ENCODE results near the gene GRIA4. TPM values are rescaled to one million over a fixed set of nuclear protein-coding genes. Genes with fewer than 3 reads are reported as not detected.

The GRIA4 gene
- total and polyA plus RNA-seq, 5 donors from 2014 or later = not detected

DNA sequence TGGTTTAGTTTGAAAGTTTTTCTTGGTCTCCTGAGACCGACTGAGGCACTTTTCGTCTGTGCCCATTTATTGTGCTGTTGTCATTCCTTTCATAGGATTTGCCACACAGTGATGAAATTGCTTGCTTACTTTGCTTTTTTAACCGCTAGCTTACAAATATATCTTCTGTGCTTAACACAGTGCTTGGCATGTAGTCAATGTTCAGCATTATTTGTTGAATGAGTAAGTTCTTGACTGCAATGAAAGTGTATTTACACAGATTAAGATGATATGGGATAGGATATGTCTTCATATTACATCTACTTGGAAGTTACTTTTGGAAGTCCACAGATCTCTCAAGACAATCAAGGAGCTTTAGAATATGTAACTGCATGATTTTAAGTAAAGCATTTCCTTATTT, 91.2 kb downstream of the GRIA4 start:
- no peaks in the 10 kb centered on the region for H3K4me1 Mint-ChIP-seq
- H3K4me3 ChIP-seq (ENCODE audit: low read depth, low read length) = no peak overlapping the region
- no peaks in the 10 kb centered on the region for H3K36me3 Mint-ChIP-seq
- H3K36me3 ChIP-seq (ENCODE audit: control insufficient read depth, insufficient read depth, low read length) = no peaks in the 10 kb centered on the region
- ATAC-seq (ENCODE audit: low read depth in 2 of 2) (no peak), DNase-seq (no peak)
- peaks cover 0 to 4% (median 0%) of the 10 kb centered on the region in 7 donors for H3K9me3 Mint-ChIP-seq
- H3K27ac Mint-ChIP-seq = no peak overlapping the region
- H3K4me3 Mint-ChIP-seq = no peak overlapping the region
- no peaks in the 10 kb centered on the region for H3K9me3 ChIP-seq (ENCODE audit: control insufficient read depth in 2 of 2, low read length in 2 of 2)
- no peak overlapping the region for H3K27ac ChIP-seq (ENCODE audit: insufficient read depth, low read length, poor library complexity, severe bottlenecking)
- H3K27me3 Mint-ChIP-seq = no peaks in the 10 kb centered on the region
- no peaks in the 10 kb centered on the region for H3K4me1 ChIP-seq (ENCODE audit: control insufficient read depth, insufficient read depth, low read length, poor library complexity, severe bottlenecking)
- H3K27me3 ChIP-seq (ENCODE audit: control insufficient read depth, insufficient read depth, low read length) = no peaks in the 10 kb centered on the region

GRCh38 chr11:105705786-105706530, 96.1 kb downstream of the GRIA4 start:
- H3K4me1 Mint-ChIP-seq = no peaks in the 10 kb centered on the region
- H3K4me3 Mint-ChIP-seq = no peak overlapping the region
- H3K4me1 ChIP-seq (ENCODE audit: control insufficient read depth, insufficient read depth, low read length, poor library complexity, severe bottlenecking) = no peaks in the 10 kb centered on the region
- DNase-seq (no peak), ATAC-seq (ENCODE audit: low read depth in 2 of 2) (no peak)
- H3K9me3 Mint-ChIP-seq = peaks cover 0 to 2% (median 0%) of the 10 kb centered on the region in 7 donors
- H3K27me3 Mint-ChIP-seq = no peaks in the 10 kb centered on the region
- H3K9me3 ChIP-seq (ENCODE audit: control insufficient read depth in 2 of 2, low read length in 2 of 2) = no peaks in the 10 kb centered on the region
- no peak overlapping the region for H3K27ac Mint-ChIP-seq
- H3K27me3 ChIP-seq (ENCODE audit: control insufficient read depth, insufficient read depth, low read length) = no peaks in the 10 kb centered on the region
- no peaks in the 10 kb centered on the region for H3K36me3 ChIP-seq (ENCODE audit: control insufficient read depth, insufficient read depth, low read length)
- no peak overlapping the region for H3K4me3 ChIP-seq (ENCODE audit: low read depth, low read length)
- no peak overlapping the region for H3K27ac ChIP-seq (ENCODE audit: insufficient read depth, low read length, poor library complexity, severe bottlenecking)
- H3K36me3 Mint-ChIP-seq = no peaks in the 10 kb centered on the region

- Mint-ChIP-seq H3K4me3 (no peak overlapping the region), H3K4me1 (no peaks in the 10 kb centered on the region), H3K27me3 (peaks cover 4% of the 10 kb centered on the region), H3K27ac (no peak overlapping the region), H3K36me3 (no peaks in the 10 kb centered on the region), H3K9me3 (peaks cover 0 to 2% (median 0%) of the 10 kb centered on the region in 7 donors)
- no peak for ATAC-seq (ENCODE audit: low read depth in 2 of 2)
- H3K4me1 ChIP-seq (ENCODE audit: control insufficient read depth, insufficient read depth, low read length, poor library complexity, severe bottlenecking) = no peaks in the 10 kb centered on the region
- H3K27me3 ChIP-seq (ENCODE audit: control insufficient read depth, insufficient read depth, low read length) = no peaks in the 10 kb centered on the region
- H3K27ac ChIP-seq (ENCODE audit: insufficient read depth, low read length, poor library complexity, severe bottlenecking) = no peak overlapping the region
- no peak for DNase-seq
- H3K4me3 ChIP-seq (ENCODE audit: low read depth, low read length) = no peak overlapping the region
- no peaks in the 10 kb centered on the region for H3K36me3 ChIP-seq (ENCODE audit: control insufficient read depth, insufficient read depth, low read length)
- no peaks in the 10 kb centered on the region for H3K9me3 ChIP-seq (ENCODE audit: control insufficient read depth in 2 of 2, low read length in 2 of 2)
Observed at GRCh38 chr11:105713106-105713505, 103.2 kb downstream of the GRIA4 start.

GRCh38 chr11:105713696-105714095, 103.8 kb downstream of the GRIA4 start:
- Histone ChIP-seq H3K4me3 (ENCODE audit: low read depth, low read length) (no peak overlapping the region), H3K27ac (ENCODE audit: insufficient read depth, low read length, poor library complexity, severe bottlenecking) (no peak overlapping the region), H3K27me3 (ENCODE audit: control insufficient read depth, insufficient read depth, low read length) (no peaks in the 10 kb centered on the region), H3K9me3 (ENCODE audit: control insufficient read depth in 2 of 2, low read length in 2 of 2) (no peaks in the 10 kb centered on the region), H3K36me3 (ENCODE audit: control insufficient read depth, insufficient read depth, low read length) (no peaks in the 10 kb centered on the region), H3K4me1 (ENCODE audit: control insufficient read depth, insufficient read depth, low read length, poor library complexity, severe bottlenecking) (no peaks in the 10 kb centered on the region)
- no peaks in the 10 kb centered on the region for H3K4me1 Mint-ChIP-seq
- H3K4me3 Mint-ChIP-seq = no peak overlapping the region
- ATAC-seq (ENCODE audit: low read depth in 2 of 2) (no peak), DNase-seq (no peak)
- no peaks in the 10 kb centered on the region for H3K36me3 Mint-ChIP-seq
- peaks cover 4% of the 10 kb centered on the region for H3K27me3 Mint-ChIP-seq
- peaks cover 0 to 3% (median 0%) of the 10 kb centered on the region in 7 donors for H3K9me3 Mint-ChIP-seq
- no peak overlapping the region for H3K27ac Mint-ChIP-seq

- Mint-ChIP-seq H3K27ac (no peak overlapping the region), H3K9me3 (peaks cover 0 to 3% (median 0%) of the 10 kb centered on the region in 7 donors), H3K4me3 (no peak overlapping the region), H3K4me1 (no peaks in the 10 kb centered on the region), H3K27me3 (peaks cover 4% of the 10 kb centered on the region), H3K36me3 (no peaks in the 10 kb centered on the region)
- H3K27ac ChIP-seq (ENCODE audit: insufficient read depth, low read length, poor library complexity, severe bottlenecking) = no peak overlapping the region
- ATAC-seq (ENCODE audit: low read depth in 2 of 2) (no peak), DNase-seq (no peak)
- no peak overlapping the region for H3K4me3 ChIP-seq (ENCODE audit: low read depth, low read length)
- no peaks in the 10 kb centered on the region for H3K9me3 ChIP-seq (ENCODE audit: control insufficient read depth in 2 of 2, low read length in 2 of 2)
- H3K27me3 ChIP-seq (ENCODE audit: control insufficient read depth, insufficient read depth, low read length) = no peaks in the 10 kb centered on the region
- no peaks in the 10 kb centered on the region for H3K4me1 ChIP-seq (ENCODE audit: control insufficient read depth, insufficient read depth, low read length, poor library complexity, severe bottlenecking)
- H3K36me3 ChIP-seq (ENCODE audit: control insufficient read depth, insufficient read depth, low read length) = no peaks in the 10 kb centered on the region
Observed at GRCh38 chr11:105718641-105719040, 108.8 kb downstream of the GRIA4 start.

DNA sequence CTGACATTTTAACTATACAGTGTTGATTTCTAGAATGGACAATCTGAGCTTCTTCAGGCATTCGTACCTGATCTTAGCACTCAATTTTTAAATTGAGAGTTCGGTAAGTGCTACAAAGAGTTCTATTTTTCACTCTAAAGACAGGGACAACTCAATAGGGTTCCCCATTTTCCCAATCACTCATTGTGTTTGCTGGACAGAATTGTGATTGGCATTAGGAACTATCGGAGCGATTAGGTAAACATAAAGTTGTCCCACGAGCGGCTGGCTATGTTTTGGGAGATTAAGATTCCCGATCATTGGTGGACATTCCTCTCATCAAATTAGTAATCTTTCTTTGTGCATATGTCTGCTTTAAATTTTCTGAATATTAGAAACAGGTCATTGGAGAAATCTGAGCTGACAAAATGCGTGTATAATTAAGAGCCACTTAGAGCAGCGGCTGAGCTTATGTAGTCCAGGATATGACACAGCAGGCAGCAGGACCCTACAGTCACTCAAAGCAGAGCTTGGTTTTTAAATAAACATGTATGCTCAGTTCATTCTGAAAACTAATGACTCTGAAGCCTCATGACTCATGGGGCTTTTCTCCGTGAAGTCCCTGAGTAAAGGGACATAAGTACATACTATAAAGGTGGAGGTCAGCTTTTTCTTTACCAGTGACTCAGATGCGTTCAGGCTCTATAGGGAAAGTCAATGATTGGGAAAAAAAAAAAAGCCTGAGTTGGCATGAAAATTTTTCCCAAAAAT, 109.4 kb downstream of the GRIA4 start:
- Histone ChIP-seq H3K4me3 (ENCODE audit: low read depth, low read length) (no peak overlapping the region), H3K9me3 (ENCODE audit: control insufficient read depth in 2 of 2, low read length in 2 of 2) (no peaks in the 10 kb centered on the region), H3K27ac (ENCODE audit: insufficient read depth, low read length, poor library complexity, severe bottlenecking) (no peak overlapping the region), H3K27me3 (ENCODE audit: control insufficient read depth, insufficient read depth, low read length) (no peaks in the 10 kb centered on the region), H3K36me3 (ENCODE audit: control insufficient read depth, insufficient read depth, low read length) (no peaks in the 10 kb centered on the region), H3K4me1 (ENCODE audit: control insufficient read depth, insufficient read depth, low read length, poor library complexity, severe bottlenecking) (no peaks in the 10 kb centered on the region)
- no peaks in the 10 kb centered on the region for H3K36me3 Mint-ChIP-seq
- H3K4me3 Mint-ChIP-seq = no peak overlapping the region
- H3K27ac Mint-ChIP-seq = no peak overlapping the region
- H3K27me3 Mint-ChIP-seq = peaks cover 4% of the 10 kb centered on the region
- H3K9me3 Mint-ChIP-seq = peaks cover 0 to 3% (median 0%) of the 10 kb centered on the region in 7 donors
- DNase-seq (no peak), ATAC-seq (ENCODE audit: low read depth in 2 of 2) (no peak)
- H3K4me1 Mint-ChIP-seq = no peaks in the 10 kb centered on the region

GRCh38 chr11:105720096-105720495, 110.2 kb downstream of the GRIA4 start:
- Histone ChIP-seq H3K4me1 (ENCODE audit: control insufficient read depth, insufficient read depth, low read length, poor library complexity, severe bottlenecking) (no peaks in the 10 kb centered on the region), H3K4me3 (ENCODE audit: low read depth, low read length) (no peak overlapping the region), H3K9me3 (ENCODE audit: control insufficient read depth in 2 of 2, low read length in 2 of 2) (no peaks in the 10 kb centered on the region), H3K27me3 (ENCODE audit: control insufficient read depth, insufficient read depth, low read length) (no peaks in the 10 kb centered on the region), H3K27ac (ENCODE audit: insufficient read depth, low read length, poor library complexity, severe bottlenecking) (no peak overlapping the region), H3K36me3 (ENCODE audit: control insufficient read depth, insufficient read depth, low read length) (no peaks in the 10 kb centered on the region)
- Mint-ChIP-seq H3K36me3 (no peaks in the 10 kb centered on the region), H3K4me3 (no peak overlapping the region), H3K27me3 (peaks cover 4% of the 10 kb centered on the region), H3K4me1 (no peaks in the 10 kb centered on the region), H3K27ac (no peak overlapping the region), H3K9me3 (peaks cover 0 to 3% (median 0%) of the 10 kb centered on the region in 7 donors)
- ATAC-seq (ENCODE audit: low read depth in 2 of 2) (no peak), DNase-seq (no peak)
